ENCODE measurements around the gene TRIM15.
A peak's percentile ranks its signal among the peaks of the same experiment; 100 is the strongest.
"Not testable (repeated sequence)": the region's sequence is repeated elsewhere in the genome, so short reads cannot be mapped to it uniquely, and the experiment has no call there.

The TRIM15 gene

GRCh38 chr6:30163090-30163917, at the start of gene TRIM15:
TSS of gene TRIM15 (plus strand) at chr6:30163546. CDS start at chr6:30163685, 139 bp downstream.
- no peak for DNase-seq

DNA sequence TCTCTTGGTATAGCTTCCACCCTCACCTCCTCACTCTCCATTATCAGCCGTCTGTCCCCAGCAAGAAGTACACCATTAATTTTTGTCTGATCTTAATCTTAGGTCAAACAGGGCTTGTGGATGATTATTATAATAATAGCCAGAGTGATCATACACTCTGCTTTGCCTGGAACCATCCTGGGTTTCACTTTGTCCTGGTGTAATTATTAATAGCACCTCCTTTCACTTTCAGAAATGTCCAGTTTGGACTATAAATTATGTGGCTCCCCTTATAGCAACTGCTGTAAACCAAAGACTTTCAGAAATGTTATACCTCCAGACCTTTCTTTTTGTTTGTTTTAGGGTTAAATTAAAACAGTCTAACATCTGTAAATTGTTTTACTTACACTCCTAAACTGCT, 49.5 kb upstream of the TRIM15 start:
- DNase-seq: no peak

GRCh38 chr6:30116724-30117123, 46.6 kb upstream of the TRIM15 start:
- no peak for DNase-seq

GRCh38 chr6:30118691-30119090, 44.7 kb upstream of the TRIM15 start:
- not testable (repeated sequence) for DNase-seq

DNA sequence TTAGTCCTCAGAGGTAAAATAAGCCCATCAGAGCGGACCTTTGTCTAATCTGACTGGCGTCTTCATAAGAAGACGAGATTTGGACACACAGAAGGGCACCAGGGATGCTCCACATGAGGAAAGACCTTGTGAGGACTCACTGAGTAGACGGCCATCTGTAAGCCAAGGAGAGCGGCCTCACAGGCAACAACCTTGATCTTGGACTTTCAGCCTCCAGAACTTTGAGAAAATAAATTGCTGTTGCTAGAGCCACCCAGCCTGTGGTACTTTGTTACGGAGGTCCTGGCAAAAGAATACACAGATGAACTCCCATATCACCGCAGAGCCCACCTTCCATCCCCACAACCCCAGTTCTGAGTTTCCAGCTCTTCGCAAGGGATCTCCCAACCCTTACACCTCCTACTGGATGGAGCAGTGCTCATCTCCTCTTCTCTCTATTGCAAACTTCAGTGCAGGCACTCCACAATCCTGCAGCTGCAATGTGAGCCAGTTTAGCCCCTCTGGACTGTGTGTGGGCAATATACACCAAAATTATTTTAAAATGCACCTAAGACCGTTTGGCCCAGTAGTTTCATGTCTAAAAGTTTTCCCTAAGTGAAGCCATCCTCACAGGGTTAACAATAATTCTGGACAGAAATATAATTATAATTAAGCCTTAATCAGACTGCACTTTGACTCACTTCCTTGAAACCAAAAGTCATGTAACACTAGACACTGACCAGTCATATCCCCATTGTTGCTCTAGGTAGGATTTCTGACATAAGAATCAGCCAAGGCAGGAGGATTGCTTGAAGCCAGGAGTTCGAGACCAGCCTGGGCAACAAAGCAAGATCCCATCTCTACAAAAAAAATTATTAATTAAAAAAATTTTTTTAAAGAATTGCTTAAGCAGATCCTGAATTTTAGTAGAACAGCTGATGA, 41.6 kb upstream of the TRIM15 start:
- DNase-seq: no peak

- no peak for DNase-seq
Observed at GRCh38 chr6:30122515-30122914, 40.8 kb upstream of the TRIM15 start.

DNA sequence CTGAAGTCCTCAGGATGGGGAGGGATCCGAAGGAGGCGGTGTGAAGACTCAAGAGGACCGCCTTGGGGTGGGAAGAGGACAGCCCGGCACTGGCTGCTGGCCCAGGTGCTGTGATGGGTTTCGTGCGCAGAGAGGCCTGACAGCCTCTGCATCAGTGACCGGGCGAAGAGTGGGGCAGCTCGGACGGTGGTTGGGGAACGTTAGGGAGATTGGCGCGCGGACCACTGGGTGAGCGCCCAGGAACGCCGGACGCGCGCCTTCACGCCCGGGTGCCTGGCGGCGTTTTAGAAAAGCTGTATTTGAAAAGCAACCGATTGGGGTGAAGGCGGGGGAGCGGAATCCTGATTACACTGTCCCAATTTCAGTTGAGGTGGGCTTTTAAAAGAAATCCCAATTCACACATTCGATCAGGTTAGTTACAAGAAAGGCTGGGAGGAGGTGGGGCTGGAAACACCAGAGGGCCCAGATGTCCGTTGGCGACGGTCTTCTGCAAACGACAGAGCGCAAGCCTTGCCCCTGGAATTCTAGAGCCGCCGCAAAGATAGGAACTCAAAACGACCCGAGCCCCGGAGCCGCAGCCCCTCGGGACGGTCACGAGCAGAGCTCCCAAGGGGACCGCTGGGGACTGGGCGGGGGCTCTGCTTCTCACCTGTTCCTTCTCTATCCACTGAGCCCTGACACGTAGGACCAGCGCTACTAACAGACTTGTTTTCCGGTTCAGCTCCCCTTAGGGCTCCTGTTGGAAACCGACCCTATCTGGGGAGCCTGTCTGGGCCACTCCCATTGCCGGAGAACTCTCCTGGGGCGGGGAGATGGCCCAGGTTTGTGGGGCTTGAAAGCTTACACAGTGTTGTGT, 35.9 kb upstream of the TRIM15 start:
- no peak for DNase-seq

DNA sequence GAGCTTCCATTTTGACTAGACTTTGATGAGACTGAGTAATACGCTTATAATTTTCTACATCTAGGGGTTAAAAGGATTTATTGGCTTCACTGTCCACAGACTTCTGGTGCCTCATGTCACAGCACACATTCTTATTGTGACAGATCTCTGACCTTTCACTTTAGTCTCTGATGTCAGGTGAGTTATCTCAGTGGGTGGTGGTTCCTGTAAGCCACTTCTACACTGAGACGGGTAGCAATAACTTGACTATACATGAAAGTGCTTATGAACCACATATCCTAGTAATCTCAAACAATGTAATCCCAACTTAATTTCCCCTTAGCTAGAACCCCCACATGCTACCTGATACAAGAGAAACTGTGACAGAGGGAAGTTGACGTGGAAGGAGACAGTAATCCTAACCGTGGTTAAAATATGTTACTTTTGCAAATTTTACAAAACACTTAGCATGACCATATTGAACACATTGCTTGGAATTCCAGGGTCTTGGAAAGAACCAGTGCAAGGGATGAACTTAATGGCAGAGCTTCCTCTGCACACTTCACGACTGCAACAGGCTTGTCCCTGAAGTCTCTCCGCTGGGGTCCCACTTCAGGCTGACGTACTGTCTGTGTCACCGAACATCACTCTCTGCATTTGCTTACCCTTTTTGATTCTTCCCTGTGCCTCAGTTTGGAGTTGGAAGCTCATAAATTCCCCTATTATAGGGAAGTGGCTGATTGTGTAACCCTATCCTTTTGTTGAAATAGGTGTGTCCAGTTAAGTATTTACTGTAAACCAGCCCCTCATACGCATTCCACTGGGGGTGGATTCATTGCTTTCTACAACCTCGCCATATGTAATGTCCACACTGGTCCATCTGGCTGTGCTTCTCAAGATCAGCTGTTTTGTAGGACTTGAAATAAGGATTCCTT, 33.8 kb upstream of the TRIM15 start:
- no peak for DNase-seq

- no peak for DNase-seq
Observed at GRCh38 chr6:30130179-30130679, 33.1 kb upstream of the TRIM15 start.

DNA sequence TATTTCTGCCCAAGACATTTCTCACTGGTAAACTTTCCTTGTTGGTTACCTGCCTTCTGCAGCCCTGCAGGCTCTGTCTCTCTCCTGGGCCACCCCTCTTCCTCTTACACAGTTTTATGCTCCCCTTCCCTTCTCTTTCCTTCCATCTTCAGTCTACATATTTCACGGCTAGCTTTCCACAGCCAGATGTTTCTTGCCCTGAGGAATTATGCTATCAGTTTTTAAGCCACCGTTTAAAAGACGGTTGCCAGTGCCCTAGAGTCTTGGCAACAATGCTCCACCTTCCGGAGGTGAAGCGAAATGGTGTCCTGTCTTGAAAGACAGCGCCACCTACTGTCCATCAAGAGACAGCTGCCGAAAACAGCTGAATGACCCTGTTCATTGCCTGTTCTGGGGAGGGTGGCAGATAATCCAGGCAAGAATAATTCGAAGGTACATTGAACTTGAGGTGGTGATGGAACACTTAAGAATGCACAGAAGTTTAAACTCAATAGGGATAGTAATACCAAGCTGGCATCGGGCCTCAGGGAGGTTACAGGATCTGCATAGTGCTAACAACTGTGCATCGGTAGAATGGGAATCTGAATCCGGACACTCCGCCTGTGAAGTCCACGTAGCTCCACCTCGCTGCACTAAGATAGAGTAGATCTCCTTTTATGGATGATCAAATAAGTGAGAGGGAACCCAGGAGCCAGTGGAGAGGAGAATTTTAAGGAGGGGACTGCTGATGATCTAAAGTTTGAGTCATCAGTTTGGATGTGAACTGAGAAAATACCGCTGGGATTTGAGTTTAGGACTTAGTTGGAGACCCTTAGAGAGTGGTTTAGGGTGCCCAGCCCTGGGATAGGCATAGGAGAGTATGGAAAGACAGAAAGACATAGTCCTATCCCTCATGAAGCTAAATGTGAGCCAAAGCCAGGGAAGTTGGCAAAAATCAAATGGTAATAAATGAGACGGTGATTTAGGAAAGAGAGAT, 32.2 kb upstream of the TRIM15 start:
- peak; percentile 64 for DNase-seq

- no peak for DNase-seq
Observed at GRCh38 chr6:30131947-30132497, 31.3 kb upstream of the TRIM15 start.

DNA sequence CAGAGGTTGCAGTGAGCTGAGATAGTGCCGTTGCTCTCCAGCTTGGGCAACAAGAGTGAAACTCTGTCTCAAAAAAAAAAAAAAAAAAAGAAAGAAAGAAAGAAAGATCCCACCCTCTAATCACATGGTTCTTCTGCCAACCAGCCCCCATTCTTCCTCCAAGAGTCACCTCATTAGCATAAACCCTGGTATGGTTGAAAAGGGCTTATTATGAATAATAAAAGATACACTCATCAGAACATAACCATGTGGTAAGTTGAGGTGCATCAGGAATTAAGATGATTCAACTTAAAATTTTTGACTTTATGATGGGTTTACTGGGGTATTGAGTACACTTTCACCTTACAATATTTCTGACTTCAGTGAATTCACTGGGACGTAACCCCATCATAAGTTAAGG, 28.2 kb upstream of the TRIM15 start:
- DNase-seq: no peak

DNA sequence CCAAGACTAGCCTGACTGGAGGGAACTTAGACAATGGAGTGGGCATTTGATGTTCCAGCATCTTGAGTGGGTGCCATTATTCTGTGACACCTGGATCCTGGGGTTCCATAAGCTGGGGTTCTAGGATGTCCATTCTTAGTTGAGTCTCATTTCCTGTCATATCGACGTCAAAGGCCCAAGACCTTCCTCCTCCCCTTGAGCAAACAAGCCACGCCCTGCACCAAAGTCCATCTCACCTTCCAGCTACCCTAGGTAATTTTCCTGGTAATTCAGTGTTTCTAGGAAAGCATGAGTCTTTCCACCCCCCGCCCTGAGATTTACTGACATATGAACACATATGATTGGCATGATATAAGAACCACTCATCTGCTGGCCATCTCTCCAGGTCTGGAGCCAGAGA, 27.6 kb upstream of the TRIM15 start, which contains the start of gene TRIM40:
Gene TRIM40 (plus strand): TSS at position 384 of the 400 bp plus-strand sequence. CDS start 897 bp downstream, outside the sequence.
- DNase-seq: no peak

- no peak for DNase-seq
Observed at GRCh38 chr6:30136570-30137286, 26.6 kb upstream of the TRIM15 start.

DNA sequence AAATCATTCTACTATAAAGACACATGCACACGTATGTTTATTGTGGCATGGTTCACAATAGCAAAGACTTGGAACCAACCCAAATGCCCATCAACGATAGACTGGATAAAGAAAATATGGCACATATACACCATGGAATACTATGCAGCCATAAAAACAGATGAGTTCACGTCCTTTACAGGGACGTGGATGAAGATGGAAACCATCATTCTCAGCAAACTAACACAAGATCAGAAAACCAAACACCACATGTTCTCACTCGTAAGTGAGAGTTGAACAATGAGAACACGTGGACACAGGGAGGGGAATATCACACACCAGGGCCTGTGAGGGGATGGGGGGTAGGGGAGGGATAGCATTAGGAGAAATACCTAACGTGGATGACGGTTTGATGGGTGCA, 23.1 kb upstream of the TRIM15 start:
- not testable (repeated sequence) for DNase-seq

- no peak for DNase-seq
Observed at GRCh38 chr6:30142665-30143064, 20.7 kb upstream of the TRIM15 start.

GRCh38 chr6:30143780-30144179, 19.6 kb upstream of the TRIM15 start:
- DNase-seq: no peak

GRCh38 chr6:30144811-30145210, 18.5 kb upstream of the TRIM15 start:
- no peak for DNase-seq

- DNase-seq: no peak
Observed at GRCh38 chr6:30145818-30146217, 17.5 kb upstream of the TRIM15 start.
